ENCODE results near the gene CHAF1B. TPM values are rescaled to one million over a fixed set of nuclear protein-coding genes. Genes with fewer than 3 reads are reported as not detected.
"Not testable (repeated sequence)": the region's sequence is repeated elsewhere in the genome, so short reads cannot be mapped to it uniquely, and the experiment has no call there.

Gene CHAF1B
- 1 to 10 TPM in 2 of 6 experiments, under 1 TPM in 4; 0.27 to 2.1 (median 0.72) TPM for total RNA-seq
- long read RNA-seq, result 0 reads

DNA sequence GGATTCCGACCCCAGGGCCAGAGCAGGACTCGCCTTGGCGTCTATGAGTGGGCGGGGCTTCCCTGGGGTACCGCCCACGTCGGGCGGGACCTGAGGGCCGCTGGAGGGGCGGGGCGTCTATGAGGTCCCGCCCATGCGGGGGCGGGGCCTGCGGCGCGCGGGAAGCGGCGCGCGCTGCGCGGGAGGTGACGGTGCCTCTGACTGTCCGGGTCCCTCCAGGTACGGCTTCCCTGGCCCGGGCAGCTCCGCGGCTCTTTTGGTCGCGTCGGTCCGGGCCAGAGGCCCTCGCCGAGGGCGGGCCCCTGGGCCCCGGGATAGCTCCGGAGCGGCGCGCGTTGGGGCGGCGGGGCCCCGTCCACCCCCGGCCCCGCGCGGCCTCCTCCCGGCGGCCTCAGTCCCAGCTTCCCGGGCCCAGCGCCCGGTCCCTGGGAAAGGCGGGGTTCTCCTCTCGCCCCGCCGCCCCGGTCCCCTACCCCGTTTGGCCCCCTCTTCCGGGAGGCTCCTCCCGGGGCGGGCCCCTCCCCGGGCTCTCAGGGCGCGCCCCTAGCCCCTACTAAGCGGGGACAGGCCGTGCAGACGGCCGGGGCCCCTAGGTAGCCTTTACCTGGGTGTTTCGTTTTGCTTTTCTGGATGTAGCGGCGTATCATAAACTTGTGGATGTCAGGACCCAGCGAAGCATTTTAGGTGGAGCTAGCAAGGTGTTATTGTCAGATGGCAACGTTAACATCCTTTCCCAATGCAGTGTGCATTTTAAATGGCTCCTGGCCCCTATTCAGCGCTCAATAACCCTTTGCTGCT lies at the start of gene CHAF1B:
TSS of gene CHAF1B (plus strand) at position 160 of the 798 bp plus-strand sequence. CDS start 745 bp downstream, outside the sequence.
- no peaks in the 10 kb centered on the region for H3K27me3 ChIP-seq
- no peaks in the 10 kb centered on the region for H3K36me3 ChIP-seq
- H3K9me3 ChIP-seq, result no peaks in the 10 kb centered on the region
- ATAC-seq (peak; percentile 97 to 99 (median 98)), DNase-seq (peak; percentile 76 to 81 (median 80))
- H3K4me3 ChIP-seq, result peak within 1 kb of the TSS; percentile 55 to 66 (median 59)
- TF ChIP-seq, protein P1, sequence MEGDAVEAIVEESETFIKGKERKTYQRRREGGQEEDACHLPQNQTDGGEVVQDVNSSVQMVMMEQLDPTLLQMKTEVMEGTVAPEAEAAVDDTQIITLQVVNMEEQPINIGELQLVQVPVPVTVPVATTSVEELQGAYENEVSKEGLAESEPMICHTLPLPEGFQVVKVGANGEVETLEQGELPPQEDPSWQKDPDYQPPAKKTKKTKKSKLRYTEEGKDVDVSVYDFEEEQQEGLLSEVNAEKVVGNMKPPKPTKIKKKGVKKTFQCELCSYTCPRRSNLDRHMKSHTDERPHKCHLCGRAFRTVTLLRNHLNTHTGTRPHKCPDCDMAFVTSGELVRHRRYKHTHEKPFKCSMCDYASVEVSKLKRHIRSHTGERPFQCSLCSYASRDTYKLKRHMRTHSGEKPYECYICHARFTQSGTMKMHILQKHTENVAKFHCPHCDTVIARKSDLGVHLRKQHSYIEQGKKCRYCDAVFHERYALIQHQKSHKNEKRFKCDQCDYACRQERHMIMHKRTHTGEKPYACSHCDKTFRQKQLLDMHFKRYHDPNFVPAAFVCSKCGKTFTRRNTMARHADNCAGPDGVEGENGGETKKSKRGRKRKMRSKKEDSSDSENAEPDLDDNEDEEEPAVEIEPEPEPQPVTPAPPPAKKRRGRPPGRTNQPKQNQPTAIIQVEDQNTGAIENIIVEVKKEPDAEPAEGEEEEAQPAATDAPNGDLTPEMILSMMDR (IDR thresholded peaks at IDR 0.05), result no peak
- peak; percentile 38 for TF ChIP-seq POLR2A (IDR thresholded peaks at IDR 0.05)
- no peaks in the 10 kb centered on the region for H3K4me1 ChIP-seq
- intact Hi-C loops (cut with DNase I), result no loop called here
- 6% methylated on average over 11 of the region's 77 CpGs for WGBS (ENCODE audit: insufficient coverage, low coverage, low lambda C conversion rate, missing lambda C conversion rate)
- H3K27ac ChIP-seq, result no peak within 1 kb of the TSS

- no peak overlapping the region for H3K4me3 ChIP-seq
- WGBS (ENCODE audit: insufficient coverage, low coverage, low lambda C conversion rate, missing lambda C conversion rate), result 93% methylated on average over 3 of the region's 3 CpGs
- H3K27me3 ChIP-seq, result no peaks in the 10 kb centered on the region
- no peak for DNase-seq
- TF ChIP-seq, protein P1 (IDR thresholded peaks at IDR 0.05), result no peak
- no peak for TF ChIP-seq POLR2A (IDR thresholded peaks at IDR 0.05)
- H3K4me1 ChIP-seq, result peaks cover 0 to 4% (median 0%) of the 10 kb centered on the region in 4 donors
- H3K27ac ChIP-seq, result no peak overlapping the region
- intact Hi-C loops (cut with DNase I), result no loop called here
- ATAC-seq, result no peak
- peaks cover 0 to 76% (median 33%) of the 10 kb centered on the region in 4 donors for H3K36me3 ChIP-seq
- H3K9me3 ChIP-seq, result no peaks in the 10 kb centered on the region
These were observed 48.1 kb upstream of the CHAF1B start for GRCh38 chr21:36337099-36337509.

DNA sequence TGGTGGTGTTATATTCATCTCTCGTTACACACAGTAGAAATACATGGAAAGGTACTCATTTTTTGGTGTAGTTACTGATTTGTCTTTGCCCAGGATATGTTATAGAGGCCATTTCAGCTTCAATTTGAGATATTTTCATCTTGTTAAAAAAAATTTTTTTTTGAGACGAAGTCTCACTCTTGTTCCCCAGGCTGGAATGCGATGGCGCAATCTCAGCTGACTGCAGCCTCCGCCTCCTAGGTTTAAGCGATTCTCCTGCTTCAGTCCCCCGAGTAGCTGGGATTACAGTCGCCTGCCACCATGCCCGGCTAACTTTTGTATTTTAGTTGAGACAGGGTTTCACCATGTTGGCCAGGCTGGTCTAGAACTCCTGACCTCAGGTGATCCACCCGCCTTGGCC lies 46.2 kb upstream of the CHAF1B start:
- Histone ChIP-seq H3K4me3 (no peak overlapping the region), H3K9me3 (no peaks in the 10 kb centered on the region), H3K27me3 (no peaks in the 10 kb centered on the region), H3K36me3 (peaks cover 4 to 86% (median 38%) of the 10 kb centered on the region in 4 donors), H3K4me1 (no peaks in the 10 kb centered on the region), H3K27ac (no peak overlapping the region)
- DNase-seq, result no peak
- intact Hi-C loops (cut with DNase I), result no loop called here
- WGBS (ENCODE audit: insufficient coverage, low coverage, low lambda C conversion rate, missing lambda C conversion rate), result 97% methylated on average over 4 of the region's 10 CpGs
- ATAC-seq, result no peak
- no peak for TF ChIP-seq POLR2A (IDR thresholded peaks at IDR 0.05)
- TF ChIP-seq, protein P1 (IDR thresholded peaks at IDR 0.05), result no peak

DNA sequence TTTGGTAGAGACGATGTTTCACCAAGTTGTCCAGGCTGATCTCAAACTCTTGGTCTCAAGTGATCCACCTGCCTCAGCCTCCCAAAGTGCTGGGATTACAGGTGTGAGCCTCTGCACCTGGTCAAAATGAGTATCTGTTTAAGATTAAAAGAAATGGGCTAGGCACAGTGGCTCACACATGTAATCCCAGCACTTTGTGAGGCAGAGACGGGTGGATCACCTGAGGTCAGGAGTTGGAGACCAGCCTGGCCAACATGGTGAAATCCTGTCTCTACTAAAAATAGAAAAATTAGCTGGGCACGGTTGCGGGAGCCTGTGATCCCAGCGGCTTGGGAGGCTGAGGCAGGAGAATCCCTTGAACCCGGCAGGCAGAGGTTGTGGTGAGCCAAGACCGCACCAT lies 42.6 kb upstream of the CHAF1B start:
- H3K27me3 ChIP-seq; H3K4me1 ChIP-seq; H3K4me3 ChIP-seq; ATAC-seq; H3K27ac ChIP-seq; H3K9me3 ChIP-seq; DNase-seq; intact Hi-C loops (cut with DNase I): not testable (repeated sequence)
- 91% methylated on average over 4 of the region's 7 CpGs for WGBS (ENCODE audit: insufficient coverage, low coverage, low lambda C conversion rate, missing lambda C conversion rate)
- H3K36me3 ChIP-seq, result peaks cover 5 to 94% (median 38%) of the 10 kb centered on the region in 4 donors

GRCh38 chr21:36344931-36345330 lies 40.3 kb upstream of the CHAF1B start:
- H3K4me1 ChIP-seq, result no peaks in the 10 kb centered on the region
- intact Hi-C loops (cut with DNase I), result no loop called here
- 69% methylated on average over 1 of the region's 1 CpG for WGBS (ENCODE audit: insufficient coverage, low coverage, low lambda C conversion rate, missing lambda C conversion rate)
- H3K9me3 ChIP-seq, result no peaks in the 10 kb centered on the region
- no peak overlapping the region for H3K4me3 ChIP-seq
- TF ChIP-seq, protein P1 (IDR thresholded peaks at IDR 0.05), result no peak
- no peak for TF ChIP-seq POLR2A (IDR thresholded peaks at IDR 0.05)
- H3K27ac ChIP-seq, result no peak overlapping the region
- peaks cover 5 to 96% (median 30%) of the 10 kb centered on the region in 4 donors for H3K36me3 ChIP-seq
- ATAC-seq (no peak), DNase-seq (no peak)
- no peaks in the 10 kb centered on the region for H3K27me3 ChIP-seq

All from right lobe of liver (tissue), 6 donors.